SIG-M5 treated with dmso at 0.1 percent for 504 hours (cell line): ENCODE results near the gene RNU1-1.
A peak's percentile ranks its signal among the peaks of the same experiment; 100 is the strongest.
"Not testable (repeated sequence)": the region's sequence is repeated elsewhere in the genome, so short reads cannot be mapped to it uniquely, and the experiment has no call there.

Experiments
- DNase-seq: peaks from one replicate; lab custom pipeline; 2025; ENCODE audit not compliant: unreplicated experiment; lab: John Stamatoyannopoulos, UW

RNU1-1 gene

DNA sequence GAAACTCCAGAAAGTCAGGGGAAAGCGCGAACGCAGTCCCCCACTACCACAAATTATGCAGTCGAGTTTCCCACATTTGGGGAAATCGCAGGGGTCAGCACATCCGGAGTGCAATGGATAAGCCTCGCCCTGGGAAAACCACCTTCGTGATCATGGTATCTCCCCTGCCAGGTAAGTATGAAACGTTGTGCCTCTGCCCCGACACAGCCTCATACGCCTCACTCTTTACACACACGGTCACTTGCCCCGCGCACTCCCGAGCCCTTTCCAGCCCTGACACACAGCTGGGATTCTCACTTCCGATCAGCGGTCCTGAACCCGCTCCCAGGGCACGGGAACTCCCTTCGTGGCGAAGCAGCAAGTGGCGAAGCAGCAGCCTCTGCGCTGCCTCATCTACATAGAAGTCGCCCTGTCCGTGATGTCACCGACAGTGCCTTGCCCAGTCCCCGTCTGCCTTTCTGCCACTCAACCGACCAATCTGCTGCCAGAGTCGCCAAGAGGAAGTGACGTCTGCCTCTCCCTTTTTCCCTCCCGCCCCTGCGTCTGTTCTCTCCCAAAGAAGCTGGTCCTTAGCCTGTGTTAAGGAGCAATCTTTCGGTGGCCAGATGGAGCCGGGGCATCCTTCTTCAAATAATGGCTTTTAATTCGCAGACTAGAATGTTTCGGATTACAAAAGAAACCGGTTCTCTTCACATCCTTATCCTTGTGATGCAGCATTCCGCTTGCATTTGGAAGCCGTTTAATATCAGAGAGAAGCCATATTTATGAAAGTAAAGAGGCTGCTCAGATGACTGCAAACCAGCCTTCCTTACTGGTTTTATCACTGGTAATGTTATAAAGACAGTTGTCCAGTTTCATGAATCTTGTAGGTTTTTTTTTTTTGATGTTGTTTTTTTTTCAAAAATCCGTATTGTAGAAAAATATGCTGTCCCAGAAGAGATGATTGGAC lies at the start of gene RNU1-1:
RNU1-1 (minus strand) TSS at position 179 of the 949 bp plus-strand sequence.
- peak; percentile 58 for DNase-seq

DNA sequence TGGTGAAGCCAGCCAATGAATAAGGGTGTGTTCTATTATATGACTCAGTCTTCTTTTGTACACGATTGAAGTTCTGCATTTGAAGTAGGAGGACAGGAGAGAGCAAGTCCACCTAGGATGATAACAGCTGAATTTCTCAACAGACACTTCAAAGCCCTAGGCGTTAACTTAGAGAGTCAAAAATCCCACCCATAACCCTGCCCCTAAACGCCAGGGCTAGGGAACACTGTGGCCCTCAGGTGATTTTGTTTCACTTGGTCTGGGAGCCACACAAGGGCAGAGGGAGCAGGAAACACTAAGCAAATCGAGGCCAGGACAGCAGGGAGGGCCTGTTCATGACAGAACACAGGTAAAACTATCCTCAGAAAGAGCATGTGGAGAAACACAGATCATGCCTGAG lies 47.0 kb upstream of the RNU1-1 start:
- not testable (repeated sequence) for DNase-seq

DNA sequence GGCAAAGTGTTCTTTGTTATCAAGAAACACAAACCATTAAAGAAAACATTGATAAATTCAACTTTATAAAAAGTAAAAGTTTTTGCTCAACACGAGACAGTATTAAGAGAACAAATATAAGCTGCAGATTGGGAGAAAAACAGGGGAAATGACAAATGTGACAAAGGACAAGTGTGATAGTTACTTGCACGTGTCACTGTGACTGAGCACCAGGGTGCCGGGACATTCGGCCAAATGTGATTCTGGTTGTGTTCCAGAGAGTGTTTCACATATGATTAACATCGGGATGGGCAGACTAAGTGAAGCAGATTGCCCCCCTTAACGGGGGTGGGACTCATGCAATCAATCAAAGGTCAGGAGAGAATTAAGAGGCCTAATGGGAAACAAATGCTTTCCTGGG lies 46.4 kb upstream of the RNU1-1 start:
- not testable (repeated sequence) for DNase-seq

- DNase-seq: not testable (repeated sequence)
Observed at GRCh38 chr1:16559688-16560087, 45.6 kb upstream of the RNU1-1 start.

GRCh38 chr1:16557034-16557433 lies 42.9 kb upstream of the RNU1-1 start:
- not testable (repeated sequence) for DNase-seq

DNA sequence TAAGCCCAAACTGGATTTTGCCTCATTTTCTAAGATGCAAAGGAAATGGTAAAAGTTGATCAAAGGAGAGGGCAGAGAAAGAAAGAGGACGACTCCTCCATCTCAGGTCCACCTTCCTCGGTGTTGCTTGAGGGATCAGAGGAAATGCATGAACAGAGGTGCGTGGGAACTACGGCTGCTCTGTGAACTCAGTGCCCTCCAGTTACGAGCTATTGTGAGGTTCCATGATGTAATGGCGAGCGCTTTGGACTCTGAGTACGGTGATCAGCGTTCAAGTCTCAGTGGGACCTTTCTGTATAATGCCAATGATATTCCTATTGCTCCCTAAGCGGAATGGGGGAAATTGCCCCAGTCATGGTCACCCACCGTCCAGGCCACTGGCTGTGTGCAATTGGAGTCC lies 39.2 kb upstream of the RNU1-1 start:
- not testable (repeated sequence) for DNase-seq

DNA sequence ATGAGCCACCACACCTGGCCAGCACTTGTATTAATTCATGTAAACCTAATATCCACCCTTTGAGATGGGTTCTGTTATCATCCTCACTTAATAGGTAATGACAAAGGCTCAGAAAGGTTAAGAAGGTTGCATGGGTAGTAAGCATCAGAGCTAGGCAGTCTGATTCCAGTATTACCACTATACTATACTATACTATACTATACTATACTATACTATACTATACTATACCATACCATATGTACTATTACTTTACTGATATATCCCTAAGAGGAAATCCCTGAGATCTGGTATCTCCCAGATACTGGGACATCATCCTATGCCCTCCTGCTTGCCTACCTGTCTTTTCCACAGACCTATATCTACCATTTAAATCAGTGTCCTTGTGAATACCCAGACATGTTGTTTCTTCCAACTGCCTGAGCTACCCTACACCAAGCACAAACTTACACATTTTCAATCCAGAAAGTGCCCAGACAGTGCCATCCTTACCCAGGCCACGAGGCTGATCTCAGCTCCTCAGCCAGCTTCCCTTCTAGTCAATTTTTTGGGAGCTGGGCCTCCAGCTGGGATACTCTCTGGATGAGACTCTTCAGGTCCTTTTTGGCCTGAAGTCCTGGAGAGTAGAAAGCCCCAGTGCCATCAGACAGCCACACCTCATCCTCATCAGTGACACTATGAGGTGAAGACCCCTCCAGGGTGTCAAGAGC lies 36.3 kb upstream of the RNU1-1 start:
- DNase-seq: not testable (repeated sequence)

- not testable (repeated sequence) for DNase-seq
Observed at GRCh38 chr1:16549545-16549944, 35.5 kb upstream of the RNU1-1 start.

DNA sequence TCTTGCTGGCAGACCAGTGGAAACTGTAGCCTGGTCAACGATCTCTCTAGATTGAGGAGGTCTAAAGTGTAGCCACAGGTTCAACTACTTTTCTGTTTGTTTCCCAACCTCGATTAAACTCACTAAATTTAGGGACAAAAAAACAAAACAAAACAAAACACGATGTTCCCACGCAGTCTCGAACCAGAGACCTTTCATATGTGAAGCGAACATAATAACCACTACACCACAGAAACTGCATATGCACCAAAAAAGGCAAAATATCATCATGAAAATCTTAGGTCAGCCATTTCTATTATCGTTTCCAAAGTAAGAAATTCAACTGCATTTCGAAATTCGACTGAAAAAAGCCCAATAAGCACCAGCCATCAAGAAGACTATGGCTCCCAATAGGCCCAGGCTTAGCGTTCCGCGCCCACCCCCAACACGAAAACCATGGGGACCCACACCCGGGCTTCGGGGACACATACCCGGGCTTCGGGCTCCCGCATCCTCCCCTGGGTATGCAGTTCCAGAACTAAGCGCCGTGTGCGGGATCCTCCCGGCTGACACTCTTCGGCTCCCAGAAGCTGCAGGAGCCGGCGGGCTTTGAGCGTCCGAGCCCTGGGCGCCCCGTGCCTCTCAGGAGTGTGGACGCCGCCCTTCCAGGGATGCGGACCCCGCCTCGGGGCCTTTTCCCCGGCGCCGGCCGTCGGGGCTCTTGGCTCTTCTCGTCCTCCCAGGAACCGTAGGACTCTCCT lies 33.6 kb upstream of the RNU1-1 start:
- DNase-seq: not testable (repeated sequence)

- not testable (repeated sequence) for DNase-seq
Observed at GRCh38 chr1:16545682-16546095, 31.6 kb upstream of the RNU1-1 start.

DNA sequence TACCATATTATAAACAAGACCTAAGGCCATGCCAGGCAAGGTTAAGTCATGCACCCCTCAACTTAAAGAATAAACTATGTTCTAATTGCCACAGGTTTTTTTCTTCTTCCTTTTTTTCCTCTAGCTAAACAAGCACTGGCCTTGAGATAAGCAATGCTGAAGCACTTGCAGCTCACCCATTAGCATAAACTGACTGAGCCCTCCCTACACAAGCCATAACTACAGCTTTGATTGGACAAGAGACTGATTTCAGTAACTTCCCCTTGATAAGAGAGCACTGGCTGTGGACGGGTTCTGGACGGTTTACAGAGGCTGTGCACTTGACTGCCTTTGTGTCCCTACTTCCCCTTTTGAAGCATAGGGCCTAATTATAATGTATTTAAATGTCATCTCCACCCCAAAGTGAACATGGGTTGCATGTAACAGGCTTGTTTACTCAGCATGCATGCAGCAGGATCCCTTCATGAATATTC lies 26.4 kb upstream of the RNU1-1 start:
- peak; percentile 69 for DNase-seq

GRCh38 chr1:16537528-16537927 lies 23.4 kb upstream of the RNU1-1 start:
- DNase-seq: not testable (repeated sequence)

DNA sequence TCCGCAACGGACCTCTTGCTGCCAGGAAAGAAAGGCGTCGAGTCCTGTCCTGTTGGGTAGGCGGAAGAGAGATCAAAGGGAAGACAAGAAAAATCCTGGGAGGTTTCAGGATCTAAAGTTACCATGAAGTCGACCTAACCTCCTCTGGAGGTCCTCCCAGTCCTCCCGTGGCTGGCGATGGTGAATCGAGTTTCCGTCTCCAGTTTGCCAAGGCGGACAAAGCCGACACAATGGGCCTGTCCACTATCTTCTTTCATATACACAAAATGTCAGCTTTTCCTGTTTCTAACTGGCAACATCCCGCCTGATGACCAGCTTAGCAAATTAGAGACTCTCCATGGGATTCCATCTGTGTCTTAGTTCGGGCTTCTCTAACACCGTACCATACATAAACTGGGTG lies 22.7 kb upstream of the RNU1-1 start:
- DNase-seq: not testable (repeated sequence)

DNA sequence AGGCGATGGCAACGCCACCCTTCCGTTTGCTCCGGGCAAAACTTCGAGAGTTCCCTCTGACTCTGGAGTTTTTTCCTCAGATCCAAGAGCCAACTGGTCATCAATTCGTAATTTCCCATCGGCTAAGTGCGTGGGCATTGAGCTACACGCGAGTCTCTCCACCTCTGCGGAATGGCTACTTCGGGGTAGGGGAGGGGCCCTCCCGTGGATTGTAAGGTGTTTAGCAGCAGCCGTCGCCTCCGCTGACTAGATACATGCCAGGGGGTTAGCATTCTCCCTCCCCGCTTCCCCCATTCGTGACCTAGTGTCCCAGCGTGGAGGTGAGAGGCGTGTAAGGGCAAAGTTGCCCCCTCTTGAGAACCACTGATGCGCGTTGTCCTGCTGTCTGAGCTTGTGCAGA lies 21.8 kb upstream of the RNU1-1 start:
- DNase-seq: not testable (repeated sequence)

GRCh38 chr1:16535487-16535886 lies 21.4 kb upstream of the RNU1-1 start:
- not testable (repeated sequence) for DNase-seq

GRCh38 chr1:16534829-16535456 lies 20.9 kb upstream of the RNU1-1 start:
- not testable (repeated sequence) for DNase-seq

- DNase-seq: not testable (repeated sequence)
Observed at GRCh38 chr1:16534239-16534828, 20.2 kb upstream of the RNU1-1 start.

DNA sequence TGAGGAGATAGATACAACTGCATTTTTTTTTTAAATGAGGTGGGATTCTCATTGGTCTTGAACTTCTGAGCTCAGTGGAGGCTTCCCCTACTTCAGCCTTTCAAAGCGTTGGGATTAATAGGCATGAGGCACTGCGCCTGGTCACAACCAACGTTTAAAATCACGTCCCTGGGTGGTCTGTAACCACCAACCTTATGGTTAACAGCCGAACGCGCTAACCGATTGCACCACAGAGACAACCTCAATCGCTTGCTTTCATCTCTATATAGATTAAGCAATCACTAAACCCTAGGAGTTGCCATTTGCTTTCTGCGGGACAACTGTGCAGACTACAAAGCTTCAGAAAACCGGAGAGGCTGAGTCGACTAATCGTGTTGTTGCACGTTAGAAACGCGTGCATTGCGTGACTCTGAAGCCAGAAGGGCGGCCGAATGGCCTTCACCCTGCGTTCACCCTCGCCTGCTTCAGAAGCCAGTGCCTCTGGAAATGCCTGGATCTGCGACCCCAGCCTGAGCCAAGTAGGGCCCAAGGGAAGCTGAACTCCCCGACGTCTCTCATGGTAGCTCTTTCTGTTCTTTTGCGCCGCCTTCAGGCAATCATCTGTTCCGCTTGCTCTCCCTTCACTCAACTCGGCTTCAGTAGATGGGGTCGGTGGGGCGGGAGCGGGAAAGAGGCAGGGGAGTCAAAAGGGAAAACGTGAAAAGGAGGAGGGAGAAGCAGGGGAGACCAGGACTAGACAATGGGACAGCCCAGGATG lies 18.3 kb upstream of the RNU1-1 start:
- not testable (repeated sequence) for DNase-seq

DNA sequence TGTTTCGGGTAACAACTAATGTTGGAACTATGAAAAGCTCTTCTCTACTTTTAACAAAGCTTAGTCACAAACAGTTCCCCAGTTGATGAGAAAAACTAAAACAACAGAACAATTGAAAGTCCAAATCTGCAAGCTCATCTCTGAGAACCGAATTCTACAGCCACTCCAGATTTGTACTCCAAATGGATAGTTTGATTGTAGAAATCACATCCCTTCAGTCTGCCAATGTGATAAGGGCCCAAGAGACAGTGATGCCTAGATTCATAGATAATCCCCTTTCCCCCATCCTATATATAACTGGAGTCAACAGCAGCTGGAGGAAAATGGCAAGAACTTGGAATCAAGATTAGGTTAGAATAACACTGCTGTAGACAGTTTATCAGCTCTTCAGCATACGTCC lies 14.3 kb upstream of the RNU1-1 start:
- DNase-seq: not testable (repeated sequence)
